Breast epithelium (tissue), 4 donors: ENCODE measurements around the gene DNM3. TPM values are rescaled to one million over a fixed set of nuclear protein-coding genes. Genes with fewer than 3 reads are reported as not detected.
A peak's percentile ranks its signal among the peaks of the same experiment; 100 is the strongest.

Experiments
- DNase-seq, 2 donors: peaks; one replicate each; pipeline ENCODE4 v3.0.0-alpha.2; 2019; ENCODE audit warnings: low spot score in 2 of 2
- H3K27ac ChIP-seq, 2 donors: fragments of 200-600 bp; sonication (generic) in 1 of 2; one replicate each; pipeline ENCODE4 v1.5.1; 2016 to 2019; ENCODE audit warnings: mild to moderate bottlenecking in 1 of 2
- H3K27me3 ChIP-seq, 2 donors: fragments of 200-600 bp; sonication (generic) in 1 of 2; one replicate each; pipeline versions ENCODE4 v1.5.1 to v1.6.0; 2017 to 2019; ENCODE audit warnings: control low read depth in 1 of 2, mild to moderate bottlenecking in 1 of 2
- H3K36me3 ChIP-seq: fragments of 200-600 bp; one replicate; pipeline ENCODE4 v1.5.1; 2019
- H3K4me1 ChIP-seq, 2 donors: fragments of 200-600 bp; sonication (generic); one replicate each; pipeline ENCODE4 v1.5.1; 2016 to 2019; ENCODE audit warnings: control low read depth in 1 of 2
- H3K4me3 ChIP-seq, 3 donors: fragments of 200-600 bp; sonication (generic); 1 replicate in 2 of 3; 2 replicates in 1 of 3; pipeline ENCODE4 v1.5.1; 2016 to 2019; ENCODE audit warnings: mild to moderate bottlenecking in 3 of 3, moderate library complexity in 2 of 3
- H3K9me3 ChIP-seq, 2 donors: fragments of 200-600 bp; sonication (generic) in 1 of 2; one replicate each; pipeline ENCODE4 v1.5.1; 2016 to 2019; ENCODE audit warnings: control low read depth in 1 of 2
- POLR2A ChIP-seq: fragments of 450-650 bp; IDR thresholded peaks from one replicate; pipeline ENCODE4 v1.6.1; 2016; ENCODE audit warnings: antibody characterized with exemption, mild to moderate bottlenecking, moderate library complexity
- POLR2AphosphoS5 ChIP-seq, 3 donors: sonication (generic); formaldehyde crosslinking; IDR thresholded peaks; one replicate each; pipeline ENCODE4 v1.6.1; 2017; ENCODE audit warnings: antibody characterized with exemption in 3 of 3
- intact Hi-C: fragments of 100-400 bp; cut with DNase I; formaldehyde crosslinking; loops from one replicate; pipeline ENCODE4 v1.15.1; 2023; ENCODE audit warnings: low total_unique reads
- total RNA-seq, 3 donors: library from RNA; depleted of rRNA; stranded (reverse); fragments of >200 nt; gene quantifications; one replicate each; pipeline ENCODE4 v1.1.0, GENCODE V29; 2016
- TF ChIP-seq, protein P1 (sequence below), 3 donors: fragments of 450-650 bp; IDR thresholded peaks; one replicate each; pipeline ENCODE4 v1.5.1; 2016 to 2017; ENCODE audit warnings: antibody characterized with exemption in 3 of 3, mild to moderate bottlenecking in 3 of 3, moderate library complexity in 3 of 3

DNM3 gene
- total RNA-seq, 3 donors from 2014 or later: 5.1 to 7.5 (median 6.6) TPM

DNA sequence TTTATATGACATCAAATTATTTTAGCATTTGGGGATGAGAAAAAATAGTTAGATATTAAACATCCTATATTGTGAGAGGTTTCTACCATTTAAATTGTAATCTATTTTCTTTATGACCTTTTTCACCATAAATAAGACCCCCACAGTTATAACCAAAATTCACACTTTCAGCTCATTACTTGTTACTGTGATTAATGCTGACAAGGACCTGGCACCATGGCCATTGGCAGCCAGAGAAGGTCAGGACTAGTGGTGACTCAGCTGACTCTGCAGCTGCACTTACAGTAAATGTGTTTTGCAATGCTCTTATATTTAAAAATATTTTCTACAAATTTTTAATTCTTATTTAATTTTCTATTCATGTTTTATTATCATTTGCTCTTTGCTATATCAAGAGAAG, 445.9 kb downstream of the DNM3 start:
- H3K36me3 ChIP-seq: no peaks in the 10 kb centered on the region

DNA sequence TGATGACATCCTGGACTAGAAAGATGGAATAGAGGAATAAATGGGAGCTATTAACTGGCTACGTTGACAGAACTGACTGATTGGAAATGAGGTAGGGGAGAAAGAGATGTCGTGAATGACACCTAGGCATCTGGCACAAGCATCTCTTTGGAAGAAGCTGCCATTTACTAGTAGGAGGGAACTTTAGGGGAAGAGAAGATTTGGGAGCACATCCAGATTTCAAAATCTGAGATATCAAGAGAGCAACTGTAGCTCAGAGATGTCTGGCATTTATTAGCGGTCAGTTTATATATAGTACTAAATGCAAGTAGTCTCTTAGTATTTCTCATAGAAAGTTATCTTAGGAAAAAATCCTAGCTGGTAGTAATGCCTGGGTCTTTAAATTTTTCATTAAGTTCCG, 447.3 kb downstream of the DNM3 start:
- H3K27me3 ChIP-seq: no peaks in the 10 kb centered on the region
- H3K9me3 ChIP-seq: no peaks in the 10 kb centered on the region
- DNase-seq: no peak
- H3K27ac ChIP-seq: no peak overlapping the region
- peaks cover 0 to 4% of the 10 kb centered on the region in 2 donors for H3K4me1 ChIP-seq
- intact Hi-C loops: no loop called here
- TF ChIP-seq POLR2A (no peak), POLR2AphosphoS5 (IDR thresholded peaks at IDR 0.05) (no peak)
- TF ChIP-seq, protein P1, sequence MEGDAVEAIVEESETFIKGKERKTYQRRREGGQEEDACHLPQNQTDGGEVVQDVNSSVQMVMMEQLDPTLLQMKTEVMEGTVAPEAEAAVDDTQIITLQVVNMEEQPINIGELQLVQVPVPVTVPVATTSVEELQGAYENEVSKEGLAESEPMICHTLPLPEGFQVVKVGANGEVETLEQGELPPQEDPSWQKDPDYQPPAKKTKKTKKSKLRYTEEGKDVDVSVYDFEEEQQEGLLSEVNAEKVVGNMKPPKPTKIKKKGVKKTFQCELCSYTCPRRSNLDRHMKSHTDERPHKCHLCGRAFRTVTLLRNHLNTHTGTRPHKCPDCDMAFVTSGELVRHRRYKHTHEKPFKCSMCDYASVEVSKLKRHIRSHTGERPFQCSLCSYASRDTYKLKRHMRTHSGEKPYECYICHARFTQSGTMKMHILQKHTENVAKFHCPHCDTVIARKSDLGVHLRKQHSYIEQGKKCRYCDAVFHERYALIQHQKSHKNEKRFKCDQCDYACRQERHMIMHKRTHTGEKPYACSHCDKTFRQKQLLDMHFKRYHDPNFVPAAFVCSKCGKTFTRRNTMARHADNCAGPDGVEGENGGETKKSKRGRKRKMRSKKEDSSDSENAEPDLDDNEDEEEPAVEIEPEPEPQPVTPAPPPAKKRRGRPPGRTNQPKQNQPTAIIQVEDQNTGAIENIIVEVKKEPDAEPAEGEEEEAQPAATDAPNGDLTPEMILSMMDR (IDR thresholded peaks at IDR 0.05): no peak
- H3K36me3 ChIP-seq: no peaks in the 10 kb centered on the region
- no peak overlapping the region for H3K4me3 ChIP-seq

More for the DNA sequence above, 445.9 kb downstream of the DNM3 start:
- peaks cover 0 to 4% of the 10 kb centered on the region in 2 donors for H3K4me1 ChIP-seq
- no peak for TF ChIP-seq POLR2A
- peak in 1 of 3 donors; percentile 11 for TF ChIP-seq POLR2AphosphoS5 (IDR thresholded peaks at IDR 0.05)
- H3K9me3 ChIP-seq: no peaks in the 10 kb centered on the region
- intact Hi-C loops: no loop called here
- H3K27ac ChIP-seq: peak overlapping the region in 1 of 2 donors; percentile 63
- H3K27me3 ChIP-seq: no peaks in the 10 kb centered on the region
- DNase-seq: no peak
- H3K4me3 ChIP-seq: no peak overlapping the region

DNA sequence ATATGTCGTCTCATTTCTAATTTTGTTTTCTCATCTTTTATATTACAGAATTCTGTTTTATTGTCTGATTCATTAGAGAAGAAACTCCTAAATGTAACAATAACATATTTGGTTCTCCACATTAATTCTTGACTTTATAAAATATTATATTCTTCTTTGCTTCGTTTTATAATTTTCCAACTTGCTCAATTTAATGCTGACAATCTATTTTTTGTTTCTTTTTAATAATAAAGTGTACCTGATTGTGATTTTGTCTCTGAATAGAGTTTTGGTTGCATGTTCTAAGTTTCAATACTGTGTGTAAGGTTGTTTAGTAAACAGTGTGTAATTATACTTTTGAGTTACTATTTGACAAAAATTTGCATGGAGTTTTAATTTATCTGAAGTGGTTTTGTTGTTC, 448.1 kb downstream of the DNM3 start:
- TF ChIP-seq POLR2A (no peak), POLR2AphosphoS5 (IDR thresholded peaks at IDR 0.05) (no peak)
- TF ChIP-seq, protein P1 (IDR thresholded peaks at IDR 0.05): no peak
- Histone ChIP-seq H3K9me3 (no peaks in the 10 kb centered on the region), H3K27ac (no peak overlapping the region), H3K36me3 (no peaks in the 10 kb centered on the region), H3K4me1 (peaks cover 0 to 4% of the 10 kb centered on the region in 2 donors), H3K4me3 (no peak overlapping the region), H3K27me3 (no peaks in the 10 kb centered on the region)
- no peak for DNase-seq
- intact Hi-C loops: no loop called here

DNA sequence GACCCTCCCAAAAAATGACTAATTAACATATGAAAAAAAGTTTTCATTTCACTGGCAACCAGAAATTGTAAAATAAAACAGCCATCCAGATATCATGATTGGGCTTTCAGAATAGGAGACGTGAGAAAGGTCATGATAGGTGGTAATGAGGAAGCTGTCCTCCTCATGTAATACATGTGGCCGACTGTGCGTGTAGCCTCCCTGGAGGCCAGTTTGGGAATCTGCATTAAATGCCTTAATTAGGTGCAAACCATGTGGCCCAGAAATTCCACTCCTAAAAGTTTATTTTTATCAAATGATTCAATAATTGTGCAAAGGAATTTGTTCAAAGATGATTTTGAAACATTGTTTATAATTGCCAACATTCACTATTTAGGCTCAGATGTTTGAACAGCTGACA, 451.5 kb downstream of the DNM3 start:
- intact Hi-C loops: no loop called here
- no peaks in the 10 kb centered on the region for H3K36me3 ChIP-seq
- H3K4me1 ChIP-seq: no peaks in the 10 kb centered on the region
- TF ChIP-seq, protein P1 (IDR thresholded peaks at IDR 0.05): no peak
- no peak for TF ChIP-seq POLR2AphosphoS5 (IDR thresholded peaks at IDR 0.05)
- TF ChIP-seq POLR2A: no peak
- H3K4me3 ChIP-seq: no peak overlapping the region
- no peaks in the 10 kb centered on the region for H3K9me3 ChIP-seq
- H3K27me3 ChIP-seq: no peaks in the 10 kb centered on the region
- DNase-seq: no peak
- no peak overlapping the region for H3K27ac ChIP-seq

DNA sequence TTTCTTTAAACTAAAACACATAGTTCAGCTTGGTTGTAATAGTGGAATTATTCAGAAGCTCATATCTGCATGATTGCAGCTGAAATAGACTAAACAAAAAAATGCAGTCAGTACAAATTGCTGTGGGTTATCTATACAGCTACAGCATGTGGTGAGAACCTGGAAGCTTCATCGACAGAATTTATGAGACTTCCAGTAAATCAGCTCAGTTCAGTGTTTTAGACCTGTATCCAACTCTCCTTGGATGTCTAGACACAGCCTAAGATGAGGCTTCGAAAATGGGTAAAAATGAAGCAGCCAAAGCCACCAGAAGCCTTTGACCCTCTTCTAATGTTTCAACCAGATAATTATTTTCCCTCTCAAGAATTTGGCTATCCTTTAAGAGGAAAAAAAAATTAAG, 452.1 kb downstream of the DNM3 start:
- no peaks in the 10 kb centered on the region for H3K4me1 ChIP-seq
- intact Hi-C loops: no loop called here
- H3K36me3 ChIP-seq: no peaks in the 10 kb centered on the region
- no peak for TF ChIP-seq POLR2A
- no peak for DNase-seq
- no peaks in the 10 kb centered on the region for H3K27me3 ChIP-seq
- H3K27ac ChIP-seq: no peak overlapping the region
- no peaks in the 10 kb centered on the region for H3K9me3 ChIP-seq
- H3K4me3 ChIP-seq: no peak overlapping the region

DNA sequence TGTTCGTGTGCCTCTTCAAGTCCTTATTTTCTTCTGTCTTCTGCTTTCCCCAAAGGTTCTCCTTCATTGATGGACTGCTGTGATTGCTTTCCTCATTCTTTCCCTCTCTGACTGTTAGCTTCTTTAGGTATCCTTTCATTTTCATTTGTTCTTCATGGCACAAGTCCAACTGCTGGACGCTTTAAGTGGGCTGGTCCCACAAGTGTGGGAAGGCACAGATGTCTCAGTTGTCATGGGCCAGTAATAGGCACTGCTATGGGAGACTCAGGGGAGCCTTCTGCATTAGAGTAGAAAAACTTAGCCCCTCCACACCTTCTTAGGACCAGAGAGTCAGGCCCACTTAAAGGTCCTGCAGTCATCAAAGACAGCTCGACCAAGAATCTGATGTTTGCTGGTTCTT, 456.8 kb downstream of the DNM3 start:
- Histone ChIP-seq H3K27me3 (no peaks in the 10 kb centered on the region), H3K36me3 (no peaks in the 10 kb centered on the region), H3K27ac (no peak overlapping the region), H3K4me1 (no peaks in the 10 kb centered on the region), H3K4me3 (no peak overlapping the region), H3K9me3 (peaks cover 0 to 4% of the 10 kb centered on the region in 2 donors)
- intact Hi-C loops: no loop called here
- no peak for DNase-seq
- TF ChIP-seq, protein P1 (IDR thresholded peaks at IDR 0.05): no peak
- TF ChIP-seq POLR2AphosphoS5 (IDR thresholded peaks at IDR 0.05) (no peak), POLR2A (no peak)
